HG02588 (cell line): ENCODE measurements around the gene DOK6.

Experiments
- ATAC-seq: cut with Tn5 transposase; IDR thresholded peaks from one replicate; pipeline ENCODE4 v1.9.1; 2021; ENCODE audit warnings: mild to moderate bottlenecking, moderate library complexity; ENCODE audit not compliant: unreplicated experiment

Gene DOK6

GRCh38 chr18:69537183-69537582 lies 136.5 kb downstream of the DOK6 start:
- ATAC-seq: no peak

DNA sequence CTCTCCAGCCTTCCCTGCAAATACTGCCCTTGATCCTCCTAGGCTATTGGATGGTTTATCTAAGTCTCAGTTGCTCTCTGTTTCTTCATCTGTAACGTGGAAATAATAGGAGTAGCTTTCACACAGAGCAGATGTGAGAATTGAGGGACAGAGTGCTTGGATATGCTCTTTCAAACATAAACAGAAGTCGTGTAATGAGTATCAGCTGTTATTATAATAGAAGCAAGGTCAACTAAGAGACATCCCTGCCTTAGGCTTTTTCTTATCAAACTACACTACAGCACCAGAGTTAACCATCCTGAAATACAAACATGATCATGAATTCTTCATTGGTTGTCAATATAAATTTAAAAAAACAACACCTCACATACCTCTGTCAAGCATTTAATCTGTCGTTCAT lies 138.2 kb downstream of the DOK6 start:
- ATAC-seq: no peak

DNA sequence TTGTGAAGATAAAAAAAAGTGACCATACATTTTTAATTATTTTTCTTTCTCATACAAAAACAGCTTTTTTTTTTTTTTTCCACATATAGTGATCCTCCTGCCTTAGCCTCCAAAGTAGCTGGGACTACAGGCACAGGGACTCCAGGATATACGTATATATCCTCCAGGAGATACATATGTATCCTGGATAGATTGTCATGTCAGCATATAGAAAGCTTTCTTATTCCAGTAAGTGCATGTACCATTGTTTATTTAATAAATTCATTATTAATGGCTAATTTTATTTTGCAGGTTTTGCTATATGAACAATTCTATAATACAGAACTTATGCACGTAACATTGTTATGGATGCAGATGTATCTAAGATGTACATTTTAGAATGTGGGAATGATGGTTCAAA lies 138.7 kb downstream of the DOK6 start:
- no peak for ATAC-seq

DNA sequence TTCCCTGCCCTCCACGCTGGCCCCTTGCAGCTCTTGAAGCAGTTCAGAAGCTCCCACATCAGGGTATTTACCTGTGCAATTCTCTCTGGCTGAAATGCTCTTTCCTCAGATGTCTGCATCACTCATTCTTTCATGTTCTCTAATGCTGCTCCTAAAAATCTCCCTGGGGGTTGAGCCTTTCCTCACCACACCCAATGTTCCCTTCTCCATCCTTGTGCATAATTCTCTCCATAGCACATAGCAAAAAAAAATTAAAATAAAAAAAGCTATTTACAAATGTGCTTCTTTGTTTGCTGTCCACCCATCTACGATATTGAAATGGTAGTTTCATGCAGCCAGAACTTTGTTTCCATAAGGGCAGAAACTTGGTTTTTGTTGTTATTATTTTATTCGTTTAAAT lies 155.5 kb downstream of the DOK6 start:
- no peak for ATAC-seq

GRCh38 chr18:69557282-69557681 lies 156.6 kb downstream of the DOK6 start:
- ATAC-seq: no peak

- no peak for ATAC-seq
These were observed 157.4 kb downstream of the DOK6 start for GRCh38 chr18:69558052-69558451.

DNA sequence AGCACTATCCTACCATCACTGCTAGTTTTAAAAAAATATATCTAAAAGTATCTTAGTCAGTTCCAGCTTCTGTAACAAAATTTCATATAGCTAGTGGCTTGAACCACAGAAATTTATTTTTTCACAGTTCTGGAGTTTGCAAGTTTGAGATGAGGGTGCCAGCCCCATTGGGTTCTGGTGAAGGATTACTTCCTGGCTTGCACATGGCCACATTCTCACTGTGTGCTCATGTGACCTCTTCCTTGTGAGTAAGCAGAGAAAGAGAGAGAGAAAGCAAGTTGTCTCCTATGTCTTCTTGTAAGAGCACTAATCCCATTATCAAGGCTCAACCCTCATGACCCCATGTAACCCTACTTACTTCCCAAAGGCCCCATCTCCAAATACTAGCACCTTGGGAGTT lies 158.9 kb downstream of the DOK6 start:
- ATAC-seq: no peak

DNA sequence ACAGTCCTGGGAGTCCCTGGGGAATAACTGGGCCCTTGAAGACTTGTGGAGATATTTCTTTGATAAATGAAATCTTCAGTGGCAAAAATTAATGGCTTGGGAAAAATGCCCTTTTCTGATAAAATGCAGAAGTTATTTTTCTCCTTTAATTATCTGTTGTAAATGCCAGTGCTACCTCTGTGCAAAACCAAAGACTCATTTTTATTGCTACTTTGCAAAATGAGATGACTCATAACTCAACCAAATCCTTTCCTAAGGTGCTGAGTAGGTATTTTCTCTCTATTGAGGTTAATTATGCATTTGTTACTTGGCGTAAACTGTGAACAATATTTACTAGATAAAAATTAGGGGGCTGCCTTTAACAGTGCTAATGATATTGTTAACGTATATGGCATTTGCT lies 163.9 kb downstream of the DOK6 start:
- no peak for ATAC-seq

- ATAC-seq: no peak
These were observed 167.3 kb downstream of the DOK6 start for GRCh38 chr18:69567813-69568488.

DNA sequence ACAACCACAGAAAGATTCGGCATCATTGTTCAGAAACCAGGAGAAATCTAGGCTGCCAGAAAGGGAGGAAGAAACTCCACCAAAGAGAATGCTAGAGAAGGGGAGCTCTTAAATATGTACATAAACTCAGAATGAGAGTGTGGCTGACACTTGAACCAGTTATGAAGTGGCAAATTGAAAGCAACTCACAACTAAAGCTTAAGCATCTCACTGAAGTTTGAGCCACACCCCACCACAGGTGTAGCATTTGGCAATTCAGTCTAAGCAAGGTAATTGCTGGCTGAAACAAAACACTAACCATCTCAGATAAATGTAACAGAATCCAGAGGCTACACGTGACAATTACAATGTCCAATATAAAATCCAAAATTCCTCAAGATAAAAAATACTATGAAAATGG lies 168.4 kb downstream of the DOK6 start:
- ATAC-seq: no peak

GRCh38 chr18:69574401-69574800 lies 173.7 kb downstream of the DOK6 start:
- ATAC-seq: no peak

GRCh38 chr18:69580107-69580506 lies 179.4 kb downstream of the DOK6 start:
- ATAC-seq: peak; percentile 68

GRCh38 chr18:69584429-69584828 lies 183.7 kb downstream of the DOK6 start:
- no peak for ATAC-seq

DNA sequence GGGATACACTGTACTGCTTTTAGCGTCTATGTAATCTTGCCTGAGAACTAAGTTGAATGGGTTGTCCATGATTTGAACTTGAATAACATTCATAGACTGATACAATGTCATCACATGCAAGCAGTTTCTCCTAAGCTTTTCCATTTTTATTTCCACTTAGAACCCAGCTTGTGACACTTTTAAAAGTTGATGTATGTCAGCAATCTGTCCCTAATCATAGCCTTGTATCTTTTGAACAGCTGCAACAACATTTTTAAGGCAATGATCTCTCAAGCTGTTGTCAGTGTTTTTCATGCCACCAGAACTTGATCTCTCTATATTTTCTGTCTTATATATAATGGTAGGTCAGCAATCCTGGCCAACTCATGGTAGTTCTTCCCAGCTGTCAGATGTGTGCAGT lies 185.0 kb downstream of the DOK6 start:
- ATAC-seq: no peak

- ATAC-seq: no peak
These were observed 185.8 kb downstream of the DOK6 start for GRCh38 chr18:69586537-69586936.

DNA sequence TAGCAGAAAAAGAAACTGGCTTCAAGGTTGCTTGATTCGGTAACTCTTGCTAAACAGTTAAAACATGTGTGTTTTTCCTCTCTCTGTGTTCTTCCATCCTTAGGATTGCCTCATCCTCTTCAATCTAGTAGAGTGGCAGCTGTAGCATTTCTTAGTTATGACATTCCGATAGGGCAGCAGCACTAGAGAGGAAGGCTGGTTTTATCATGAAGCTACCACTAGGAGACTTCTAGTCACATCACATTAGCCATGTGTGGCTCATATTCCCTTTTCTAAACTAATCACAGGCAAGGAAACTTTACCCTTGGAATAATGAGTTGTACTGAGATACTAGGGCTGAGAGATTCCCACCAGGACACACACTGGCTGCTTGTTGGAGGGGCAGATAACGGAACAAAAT lies 187.6 kb downstream of the DOK6 start:
- ATAC-seq: no peak

GRCh38 chr18:69590150-69590549 lies 189.5 kb downstream of the DOK6 start:
- no peak for ATAC-seq

DNA sequence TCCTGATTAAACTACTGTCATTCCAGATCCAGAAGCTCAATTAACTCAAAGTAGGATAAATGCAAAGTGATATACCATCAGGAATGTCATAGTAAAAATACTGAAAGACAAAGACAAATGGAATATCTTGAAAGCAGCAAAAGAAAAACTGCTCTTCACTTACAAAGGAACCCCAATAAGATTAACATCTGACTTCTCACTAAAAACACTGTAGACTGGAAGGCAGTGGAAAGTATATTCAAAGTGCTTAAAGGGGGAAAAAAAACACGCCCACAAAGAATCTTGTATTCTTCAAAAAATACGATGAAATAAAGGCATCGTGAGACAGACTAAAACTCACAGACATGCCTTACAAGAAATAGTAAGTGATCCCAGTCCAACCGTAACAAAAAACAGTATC lies 195.7 kb downstream of the DOK6 start:
- no peak for ATAC-seq

DNA sequence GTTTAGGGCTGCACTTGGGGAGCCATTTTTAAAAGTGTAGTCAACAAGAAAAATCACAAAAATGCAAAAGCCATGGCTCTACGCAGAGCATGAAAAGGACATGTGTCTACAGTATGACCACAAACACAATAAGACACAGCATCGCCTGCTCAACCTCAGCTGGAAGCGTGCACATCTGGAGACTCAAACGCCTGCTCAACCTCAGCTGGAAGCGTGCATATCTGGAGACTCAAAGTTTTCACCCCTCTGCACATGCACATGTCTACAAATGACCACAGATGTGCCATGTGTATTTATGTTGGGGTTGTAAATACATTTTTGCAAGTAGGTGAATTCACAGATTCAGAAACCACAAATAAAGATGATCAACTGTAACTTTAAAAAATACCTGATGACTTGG lies 196.9 kb downstream of the DOK6 start:
- ATAC-seq: no peak

- no peak for ATAC-seq
These were observed 198.7 kb downstream of the DOK6 start for GRCh38 chr18:69599377-69599776.

DNA sequence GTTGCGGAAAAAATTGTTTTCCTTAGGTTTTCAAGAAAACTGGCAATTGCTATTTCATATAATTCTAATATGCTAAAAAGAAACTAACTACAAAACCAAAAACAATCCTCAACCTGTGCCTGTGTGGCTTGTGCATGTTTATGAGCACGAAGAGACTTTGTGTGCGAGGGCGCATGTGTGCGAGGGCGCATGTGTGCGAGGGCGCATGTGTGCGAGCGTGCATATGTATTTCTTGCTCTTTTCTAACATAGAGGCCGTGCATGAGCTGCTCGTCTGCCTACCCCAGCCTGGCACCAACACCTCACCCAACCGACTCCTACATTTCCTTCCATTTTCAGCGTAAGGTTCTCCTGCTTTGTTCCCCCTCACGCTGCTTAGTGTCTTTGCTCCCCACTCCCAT lies 211.6 kb downstream of the DOK6 start:
- ATAC-seq: no peak

DNA sequence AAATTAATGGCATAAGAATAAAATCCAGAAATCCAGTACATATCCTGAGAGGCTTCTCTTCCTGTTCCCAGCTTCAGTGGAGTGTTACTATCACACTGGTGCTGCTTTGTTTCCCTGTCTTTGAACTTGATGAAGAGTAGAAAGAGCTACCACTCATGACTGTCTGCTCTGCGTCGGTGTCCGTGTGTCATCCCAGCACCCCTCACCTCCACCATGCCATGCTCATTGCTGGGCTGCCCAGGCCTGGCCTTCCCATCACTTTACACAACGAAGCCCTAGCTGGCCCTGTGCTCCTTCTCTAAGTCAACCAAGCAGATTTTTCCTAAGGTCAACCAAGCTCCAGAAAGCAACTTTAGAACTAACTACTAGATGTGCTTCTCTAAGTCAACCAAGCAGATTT lies 215.4 kb downstream of the DOK6 start:
- ATAC-seq: no peak

GRCh38 chr18:69617408-69617807 lies 216.7 kb downstream of the DOK6 start:
- no peak for ATAC-seq
